ENCODE data around the gene PDILT. TPM values are rescaled to one million over a fixed set of nuclear protein-coding genes. Genes with fewer than 3 reads are reported as not detected.

The PDILT gene
- total and polyA plus RNA-seq, 2 of the 8 experiments (the other 6 are each of a cell fraction or from before 2014, with no cell fraction given) = not detected

DNA sequence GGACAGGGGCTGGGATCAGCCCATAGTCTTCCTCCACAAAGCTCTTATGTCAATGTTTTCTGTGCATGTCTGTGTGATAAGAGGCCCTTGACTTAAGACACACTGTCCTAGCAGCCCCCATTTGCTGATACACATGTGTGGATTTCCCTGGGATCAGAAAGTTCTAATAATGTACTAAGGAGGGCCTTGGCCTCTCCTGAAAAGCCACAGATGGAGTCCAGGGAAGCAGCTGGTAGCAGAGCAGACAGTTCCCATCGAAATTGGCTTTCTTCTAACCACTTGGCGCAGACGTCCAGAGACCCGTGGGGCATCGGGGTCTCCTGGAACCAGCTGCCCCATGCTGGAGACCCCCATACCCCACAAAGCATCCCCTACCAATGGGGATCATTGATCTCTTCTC lies 72.9 kb downstream of the PDILT start:
- H2AK5ac ChIP-seq (ENCODE audit: low read depth, low read length) = no peak overlapping the region
- no peaks in the 10 kb centered on the region for H3K79me2 ChIP-seq (ENCODE audit: control insufficient read depth in 1 of 2, insufficient read depth in 2 of 2, low read length in 2 of 2)
- no peak overlapping the region for H3K18ac ChIP-seq (ENCODE audit: extremely low read depth, low read length)
- H2BK120ac ChIP-seq (replicated peaks; ENCODE audit: low read depth, low read length) = no peak overlapping the region
- H3K14ac ChIP-seq (ENCODE audit: insufficient read length) = no peak overlapping the region
- H3K27ac ChIP-seq (ENCODE audit: low read depth, low read length) = no peak overlapping the region
- no peak overlapping the region for H2BK5ac ChIP-seq (ENCODE audit: low read depth, low read length)
- H3K9ac ChIP-seq (replicated peaks in 1 of 4; ENCODE audit: extremely low read depth in 1 of 4, low read depth in 3 of 4, low read length in 3 of 4) = no peak overlapping the region
- no peak overlapping the region for H3K56ac ChIP-seq (replicated peaks; ENCODE audit: insufficient read length, low read depth, low read length)
- H2BK15ac ChIP-seq (ENCODE audit: low read length) = no peak overlapping the region
- H3K23ac ChIP-seq (ENCODE audit: insufficient read length) = no peak overlapping the region
- no peaks in the 10 kb centered on the region for H3K79me1 ChIP-seq (ENCODE audit: low read depth, low read length)
- H3K36me3 ChIP-seq (ENCODE audit: control insufficient read depth in 2 of 4, insufficient read depth in 4 of 4, low read length in 3 of 4) = no peaks in the 10 kb centered on the region
- H2BK12ac ChIP-seq (ENCODE audit: low read depth, low read length) = no peak overlapping the region
- DNase-seq (ENCODE audit: low read depth in 1 of 2, low spot score in 2 of 2) (no peak), FAIRE-seq (no peak)
- no peak overlapping the region for H2BK20ac ChIP-seq (ENCODE audit: low read length)
- 92% methylated on average over 5 of the region's 5 CpGs; no CpG with 5 or more reads in 1 of the 2 experiments for WGBS, 2 experiments (ENCODE audit: extremely low coverage in 1 of 2, insufficient coverage in 1 of 2, insufficient read length in 1 of 2, insufficient replicate concordance in 2 of 2, low coverage in 1 of 2, low lambda C conversion rate in 2 of 2, missing lambda C conversion rate in 1 of 2)
- no peaks in the 10 kb centered on the region for H3K4me1 ChIP-seq (replicated peaks in 1 of 4; ENCODE audit: control insufficient read depth in 3 of 4, insufficient read depth in 4 of 4, low read length in 3 of 4)
- H3K27me3 ChIP-seq (replicated peaks in 1 of 4; ENCODE audit: control insufficient read depth in 3 of 4, extremely low read depth in 1 of 4, insufficient read depth in 3 of 4, low read length in 3 of 4) = no peaks in the 10 kb centered on the region
- H4K91ac ChIP-seq (replicated peaks; ENCODE audit: insufficient read length, low read length) = no peak overlapping the region
- H3K9me3 ChIP-seq (ENCODE audit: insufficient read depth in 2 of 2, low read depth in 1 of 2, low read length in 1 of 2) = no peaks in the 10 kb centered on the region
- ChIA-PET CTCF (ENCODE audit: partially characterized antibody) (interaction anchor here (0.7 to 1.7 kb wide), 4 partner anchors 27 to 424 kb away, joined by 3 to 5 read pairs (median 3); no protein-coding TSS in a partner anchor), POLR2A (ENCODE audit: partially characterized antibody) (no interaction called here)
- no peak overlapping the region for H2AFZ ChIP-seq (ENCODE audit: low read length)
- H3K23me2 ChIP-seq (ENCODE audit: low read depth, low read length) = no peaks in the 10 kb centered on the region
- no peaks in the 10 kb centered on the region for H4K20me1 ChIP-seq (replicated peaks in 1 of 2; ENCODE audit: control insufficient read depth in 1 of 2, insufficient read depth in 2 of 2, low read length in 2 of 2)
- H4K8ac ChIP-seq (ENCODE audit: extremely low read depth, insufficient read depth, low read length) = no peak overlapping the region
- H4K5ac ChIP-seq (ENCODE audit: insufficient read length, low read depth, low read length) = no peak overlapping the region
- no peak overlapping the region for H3K4ac ChIP-seq (replicated peaks; ENCODE audit: insufficient read length, low read depth, low read length)
- no peak overlapping the region for H3K4me2 ChIP-seq (ENCODE audit: insufficient read depth in 1 of 2, low read depth in 2 of 2, low read length in 2 of 2)
- H3K4me3 ChIP-seq (ENCODE audit: extremely low read depth in 1 of 4, insufficient read depth in 2 of 4, low read depth in 3 of 4, low read length in 4 of 4) = no peak overlapping the region
- TF ChIP-seq SP1 (IDR thresholded peaks at IDR 0.05; ENCODE audit: low read depth, low read length) (no peak), KDM1A (IDR thresholded peaks at IDR 0.05; ENCODE audit: borderline replicate concordance, low read length) (no peak), BCL11A (IDR thresholded peaks at IDR 0.05; ENCODE audit: low read depth in 2 of 2, low read length in 2 of 2) (no peak), KDM4A (IDR thresholded peaks at IDR 0.05; ENCODE audit: low read depth, low read length, severe bottlenecking) (no peak)

Data from H1 (cell line).